ENCODE data around the gene TPI1.
A peak's percentile ranks its signal among the peaks of the same experiment; 100 is the strongest.
"Not testable (repeated sequence)": the region's sequence is repeated elsewhere in the genome, so short reads cannot be mapped to it uniquely, and the experiment has no call there.

The TPI1 gene

GRCh38 chr12:6869049-6870021 is 2.0 kb downstream of the TPI1 start:
- peak; percentile 69 for DNase-seq

GRCh38 chr12:6870304-6870703 is 3.0 kb downstream of the TPI1 start:
- not testable (repeated sequence) for DNase-seq

GRCh38 chr12:6871052-6871957 is 4.0 kb downstream of the TPI1 start:
- DNase-seq, result no peak

GRCh38 chr12:6872073-6873048 is 5.0 kb downstream of the TPI1 start:
- DNase-seq, result peak; percentile 73

GRCh38 chr12:6873094-6874014 is 6.0 kb downstream of the TPI1 start, which contains the start of gene SPSB2:
SPSB2 (minus strand) TSS chr12:6873303; CDS start chr12:6872901, 402 bp downstream.
- DNase-seq, result peak; percentile 93

- not testable (repeated sequence) for DNase-seq
Observed at GRCh38 chr12:6874015-6874368, 6.7 kb downstream of the TPI1 start.

- DNase-seq, result not testable (repeated sequence)
Observed at GRCh38 chr12:6879824-6880223, 12.5 kb downstream of the TPI1 start.

- no peak for DNase-seq
Observed at GRCh38 chr12:6883252-6883651, 15.9 kb downstream of the TPI1 start.

GRCh38 chr12:6883683-6884082 is 16.4 kb downstream of the TPI1 start:
- no peak for DNase-seq

GRCh38 chr12:6884539-6884938 is 17.2 kb downstream of the TPI1 start:
- DNase-seq, result no peak

GRCh38 chr12:6886206-6886999 is 19.1 kb downstream of the TPI1 start:
- DNase-seq, result not testable (repeated sequence)

GRCh38 chr12:6887460-6887859 is 20.1 kb downstream of the TPI1 start:
- DNase-seq, result no peak

- DNase-seq, result no peak
Observed at GRCh38 chr12:6888360-6888759, 21.0 kb downstream of the TPI1 start.

- not testable (repeated sequence) for DNase-seq
Observed at GRCh38 chr12:6888794-6889193, 21.5 kb downstream of the TPI1 start.

- not testable (repeated sequence) for DNase-seq
Observed at GRCh38 chr12:6889775-6890573, 22.6 kb downstream of the TPI1 start.

- peak; percentile 96 for DNase-seq
Observed at GRCh38 chr12:6890789-6891645, 23.7 kb downstream of the TPI1 start.

GRCh38 chr12:6891646-6892001 is 24.3 kb downstream of the TPI1 start:
- DNase-seq, result no peak

- DNase-seq, result not testable (repeated sequence)
Observed at GRCh38 chr12:6892683-6893082, 25.4 kb downstream of the TPI1 start.
